Liver (tissue), 3 donors: ENCODE results near the gene KANSL3.

Experiments
- EGR1 ChIP-seq, 2 donors: IDR thresholded peaks; 2 replicates each; pipeline ENCODE4 v1.6.1; 2016 to 2018; ENCODE audit warnings: antibody characterized with exemption in 2 of 2, low read depth in 2 of 2
- GABPA ChIP-seq, 2 donors: IDR thresholded peaks in 1 of 2; conservative IDR thresholded peaks in 1 of 2; 2 replicates each; pipeline ENCODE4 v1.6.1; 2016; ENCODE audit warnings: antibody characterized with exemption in 2 of 2, mild to moderate bottlenecking in 1 of 2, moderate library complexity in 1 of 2
- HNF4G ChIP-seq: IDR thresholded peaks from 2 replicates; pipeline ENCODE4 v1.6.1; 2016; ENCODE audit warnings: antibody characterized with exemption
- JUND ChIP-seq, 2 donors: IDR thresholded peaks; 2 replicates each; pipeline ENCODE4 v1.6.1; 2016; ENCODE audit warnings: antibody characterized with exemption in 2 of 2
- NR2F2 ChIP-seq: IDR thresholded peaks from 2 replicates; pipeline ENCODE4 v1.6.1; 2016; ENCODE audit warnings: antibody characterized with exemption
- RAD21 ChIP-seq, 2 donors: IDR thresholded peaks; 2 replicates each; pipeline ENCODE4 v1.6.1; 2016; ENCODE audit warnings: antibody characterized with exemption in 2 of 2, mild to moderate bottlenecking in 2 of 2
- RXRA ChIP-seq, 2 donors: IDR thresholded peaks; 2 replicates each; pipeline ENCODE4 v1.6.1; 2017 to 2018; ENCODE audit warnings: antibody characterized with exemption in 2 of 2, mild to moderate bottlenecking in 1 of 2
- TAF1 ChIP-seq: conservative IDR thresholded peaks from 2 replicates; pipeline ENCODE4 v1.6.1; 2016; ENCODE audit warnings: antibody characterized with exemption, mild to moderate bottlenecking
- YY1 ChIP-seq: IDR thresholded peaks from 2 replicates; pipeline ENCODE4 v1.6.1; 2016; ENCODE audit warnings: antibody characterized with exemption, mild to moderate bottlenecking
- TF ChIP-seq, protein P1 (sequence below): fragments of 150-350 bp; IDR thresholded peaks from 2 replicates; pipeline ENCODE4 v1.5.1; 2017; ENCODE audit warnings: improper control_type of control experiment, low read depth, low read length; ENCODE audit not compliant: missing input control
- TF ChIP-seq, protein P2 (sequence below): IDR thresholded peaks from 2 replicates; pipeline ENCODE4 v1.6.1; 2016; ENCODE audit warnings: antibody characterized with exemption, mild to moderate bottlenecking
- TF ChIP-seq, protein P3 (sequence below): IDR thresholded peaks from 2 replicates; pipeline ENCODE4 v1.6.1; 2016; ENCODE audit warnings: antibody characterized with exemption
- TF ChIP-seq, protein P4 (sequence below): IDR thresholded peaks from 2 replicates; pipeline ENCODE4 v1.6.1; 2016; ENCODE audit warnings: antibody characterized with exemption
- TF ChIP-seq, protein P5 (sequence below): IDR thresholded peaks from 2 replicates; pipeline ENCODE4 v1.6.1; 2016; ENCODE audit warnings: antibody characterized with exemption
- donor health status: healthy.
- donor health status: healthy.

DNA sequence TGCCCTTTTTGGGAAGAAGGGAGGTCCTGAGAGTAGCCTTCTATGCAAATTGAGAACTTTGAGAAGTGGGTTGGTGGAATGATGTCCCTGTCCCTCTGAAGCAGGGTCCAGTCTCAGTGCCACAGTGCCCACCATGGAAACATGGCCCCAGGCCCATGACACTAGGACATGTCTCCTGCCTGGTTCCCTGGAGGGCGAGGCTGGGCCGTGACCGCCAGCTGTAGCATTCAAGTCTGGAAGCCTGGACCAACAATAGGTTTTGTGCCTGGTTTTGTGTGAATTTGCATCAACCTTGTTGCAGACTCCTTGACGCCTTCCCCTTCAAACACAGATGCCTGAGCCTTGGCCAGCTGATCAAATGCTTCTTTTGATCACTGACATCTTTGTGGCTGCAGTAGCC lies 74.1 kb downstream of the KANSL3 start:
- TF ChIP-seq, protein P1, sequence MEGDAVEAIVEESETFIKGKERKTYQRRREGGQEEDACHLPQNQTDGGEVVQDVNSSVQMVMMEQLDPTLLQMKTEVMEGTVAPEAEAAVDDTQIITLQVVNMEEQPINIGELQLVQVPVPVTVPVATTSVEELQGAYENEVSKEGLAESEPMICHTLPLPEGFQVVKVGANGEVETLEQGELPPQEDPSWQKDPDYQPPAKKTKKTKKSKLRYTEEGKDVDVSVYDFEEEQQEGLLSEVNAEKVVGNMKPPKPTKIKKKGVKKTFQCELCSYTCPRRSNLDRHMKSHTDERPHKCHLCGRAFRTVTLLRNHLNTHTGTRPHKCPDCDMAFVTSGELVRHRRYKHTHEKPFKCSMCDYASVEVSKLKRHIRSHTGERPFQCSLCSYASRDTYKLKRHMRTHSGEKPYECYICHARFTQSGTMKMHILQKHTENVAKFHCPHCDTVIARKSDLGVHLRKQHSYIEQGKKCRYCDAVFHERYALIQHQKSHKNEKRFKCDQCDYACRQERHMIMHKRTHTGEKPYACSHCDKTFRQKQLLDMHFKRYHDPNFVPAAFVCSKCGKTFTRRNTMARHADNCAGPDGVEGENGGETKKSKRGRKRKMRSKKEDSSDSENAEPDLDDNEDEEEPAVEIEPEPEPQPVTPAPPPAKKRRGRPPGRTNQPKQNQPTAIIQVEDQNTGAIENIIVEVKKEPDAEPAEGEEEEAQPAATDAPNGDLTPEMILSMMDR: no peak
- TF ChIP-seq YY1 (no peak), RAD21 (IDR thresholded peaks at IDR 0.05) (no peak), JUND (IDR thresholded peaks at IDR 0.05) (no peak), TAF1 (no peak), NR2F2 (no peak), GABPA (IDR thresholded peaks at IDR 0.05 in 1 of 2, conservative IDR thresholded peaks at IDR 0.05 in 1 of 2) (no peak), EGR1 (IDR thresholded peaks at IDR 0.05; ENCODE audit: low read depth in 2 of 2) (no peak), HNF4G (no peak), RXRA (IDR thresholded peaks at IDR 0.05) (no peak)
- TF ChIP-seq, protein P2, sequence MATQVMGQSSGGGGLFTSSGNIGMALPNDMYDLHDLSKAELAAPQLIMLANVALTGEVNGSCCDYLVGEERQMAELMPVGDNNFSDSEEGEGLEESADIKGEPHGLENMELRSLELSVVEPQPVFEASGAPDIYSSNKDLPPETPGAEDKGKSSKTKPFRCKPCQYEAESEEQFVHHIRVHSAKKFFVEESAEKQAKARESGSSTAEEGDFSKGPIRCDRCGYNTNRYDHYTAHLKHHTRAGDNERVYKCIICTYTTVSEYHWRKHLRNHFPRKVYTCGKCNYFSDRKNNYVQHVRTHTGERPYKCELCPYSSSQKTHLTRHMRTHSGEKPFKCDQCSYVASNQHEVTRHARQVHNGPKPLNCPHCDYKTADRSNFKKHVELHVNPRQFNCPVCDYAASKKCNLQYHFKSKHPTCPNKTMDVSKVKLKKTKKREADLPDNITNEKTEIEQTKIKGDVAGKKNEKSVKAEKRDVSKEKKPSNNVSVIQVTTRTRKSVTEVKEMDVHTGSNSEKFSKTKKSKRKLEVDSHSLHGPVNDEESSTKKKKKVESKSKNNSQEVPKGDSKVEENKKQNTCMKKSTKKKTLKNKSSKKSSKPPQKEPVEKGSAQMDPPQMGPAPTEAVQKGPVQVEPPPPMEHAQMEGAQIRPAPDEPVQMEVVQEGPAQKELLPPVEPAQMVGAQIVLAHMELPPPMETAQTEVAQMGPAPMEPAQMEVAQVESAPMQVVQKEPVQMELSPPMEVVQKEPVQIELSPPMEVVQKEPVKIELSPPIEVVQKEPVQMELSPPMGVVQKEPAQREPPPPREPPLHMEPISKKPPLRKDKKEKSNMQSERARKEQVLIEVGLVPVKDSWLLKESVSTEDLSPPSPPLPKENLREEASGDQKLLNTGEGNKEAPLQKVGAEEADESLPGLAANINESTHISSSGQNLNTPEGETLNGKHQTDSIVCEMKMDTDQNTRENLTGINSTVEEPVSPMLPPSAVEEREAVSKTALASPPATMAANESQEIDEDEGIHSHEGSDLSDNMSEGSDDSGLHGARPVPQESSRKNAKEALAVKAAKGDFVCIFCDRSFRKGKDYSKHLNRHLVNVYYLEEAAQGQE: no peak
- TF ChIP-seq, protein P3, sequence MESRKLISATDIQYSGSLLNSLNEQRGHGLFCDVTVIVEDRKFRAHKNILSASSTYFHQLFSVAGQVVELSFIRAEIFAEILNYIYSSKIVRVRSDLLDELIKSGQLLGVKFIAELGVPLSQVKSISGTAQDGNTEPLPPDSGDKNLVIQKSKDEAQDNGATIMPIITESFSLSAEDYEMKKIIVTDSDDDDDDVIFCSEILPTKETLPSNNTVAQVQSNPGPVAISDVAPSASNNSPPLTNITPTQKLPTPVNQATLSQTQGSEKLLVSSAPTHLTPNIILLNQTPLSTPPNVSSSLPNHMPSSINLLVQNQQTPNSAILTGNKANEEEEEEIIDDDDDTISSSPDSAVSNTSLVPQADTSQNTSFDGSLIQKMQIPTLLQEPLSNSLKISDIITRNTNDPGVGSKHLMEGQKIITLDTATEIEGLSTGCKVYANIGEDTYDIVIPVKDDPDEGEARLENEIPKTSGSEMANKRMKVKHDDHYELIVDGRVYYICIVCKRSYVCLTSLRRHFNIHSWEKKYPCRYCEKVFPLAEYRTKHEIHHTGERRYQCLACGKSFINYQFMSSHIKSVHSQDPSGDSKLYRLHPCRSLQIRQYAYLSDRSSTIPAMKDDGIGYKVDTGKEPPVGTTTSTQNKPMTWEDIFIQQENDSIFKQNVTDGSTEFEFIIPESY: no peak
- TF ChIP-seq, protein P4, sequence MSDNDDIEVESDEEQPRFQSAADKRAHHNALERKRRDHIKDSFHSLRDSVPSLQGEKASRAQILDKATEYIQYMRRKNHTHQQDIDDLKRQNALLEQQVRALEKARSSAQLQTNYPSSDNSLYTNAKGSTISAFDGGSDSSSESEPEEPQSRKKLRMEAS: no peak
- TF ChIP-seq, protein P5, sequence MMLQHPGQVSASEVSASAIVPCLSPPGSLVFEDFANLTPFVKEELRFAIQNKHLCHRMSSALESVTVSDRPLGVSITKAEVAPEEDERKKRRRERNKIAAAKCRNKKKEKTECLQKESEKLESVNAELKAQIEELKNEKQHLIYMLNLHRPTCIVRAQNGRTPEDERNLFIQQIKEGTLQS: no peak
